Suprapubic skin (tissue), 3 donors: ENCODE results near the gene CHRNG.

Experiments used
- CTCF ChIP-seq, 2 donors: fragments of 200-600 bp in 1 of 2; fragments of 450-650 bp in 1 of 2; sonication (generic) in 1 of 2; IDR thresholded peaks; one replicate each; pipeline ENCODE4 v1.5.1; 2016 to 2019; ENCODE audit warnings: antibody characterized with exemption in 2 of 2, mild to moderate bottlenecking in 1 of 2, moderate library complexity in 1 of 2
- POLR2AphosphoS5 ChIP-seq, 3 donors: sonication (generic); formaldehyde crosslinking; IDR thresholded peaks; one replicate each; pipeline ENCODE4 v1.6.1; 2017; ENCODE audit warnings: antibody characterized with exemption in 3 of 3

GRCh38 chr2:232569541-232569940, 30.0 kb downstream of the CHRNG start:
- no peak for TF ChIP-seq CTCF (IDR thresholded peaks at IDR 0.05)
- TF ChIP-seq POLR2AphosphoS5 (IDR thresholded peaks at IDR 0.05), result no peak
